Measurements from ENCODE around the gene MOGAT3. TPM values are rescaled to one million over a fixed set of nuclear protein-coding genes. Genes with fewer than 3 reads are reported as not detected.

The MOGAT3 gene
- total RNA-seq, 1 donor from 2014 or later: not detected

DNA sequence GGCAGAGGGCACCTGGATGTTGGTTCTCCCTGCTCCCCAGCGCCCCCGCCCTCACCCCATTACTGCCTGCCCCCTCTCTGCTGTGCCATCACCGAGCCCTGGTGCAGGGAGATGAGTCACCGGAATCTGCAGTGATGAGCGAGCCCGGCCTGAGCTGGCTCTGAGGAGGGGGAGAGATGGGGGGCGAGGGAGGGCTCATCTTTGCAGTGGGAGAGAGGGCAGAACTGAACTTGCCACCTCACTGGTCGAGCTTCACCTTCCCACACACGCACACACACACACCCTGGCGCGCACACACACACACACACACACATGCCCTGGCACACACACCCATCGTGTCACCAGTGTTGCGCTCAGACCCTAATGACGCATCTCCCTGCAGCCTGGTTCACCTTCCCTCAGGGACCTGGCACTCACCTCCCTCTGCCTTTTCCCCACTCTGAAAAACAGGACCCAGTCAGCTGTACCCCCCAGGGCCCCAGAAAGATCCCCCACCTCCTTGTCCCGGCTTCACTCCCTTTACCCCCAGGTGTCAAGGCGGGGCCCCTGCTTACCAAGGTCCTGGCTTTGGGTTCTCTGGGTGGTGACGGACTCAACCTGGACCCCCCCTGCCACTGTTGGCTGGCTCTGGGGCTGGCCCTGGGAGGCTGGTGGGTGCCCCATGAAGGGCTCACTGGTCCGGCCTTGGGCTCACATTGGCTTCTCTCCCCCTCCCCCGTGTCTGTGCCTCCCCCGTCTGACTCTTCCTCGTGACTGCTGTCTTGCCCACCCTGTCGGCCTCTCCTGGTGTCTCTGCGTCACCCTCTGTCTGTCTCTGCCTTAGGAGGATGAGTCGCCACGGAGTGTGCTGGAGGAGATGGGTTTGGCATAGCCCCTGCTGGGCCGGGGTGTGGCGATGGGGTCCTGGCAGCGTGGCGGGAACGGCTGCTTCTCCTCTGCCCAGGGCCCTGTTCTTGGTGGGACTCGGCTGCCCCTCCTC, 40.9 kb downstream of the MOGAT3 start:
- Mint-ChIP-seq H3K4me1 (peaks cover 26% of the 10 kb centered on the region), H3K4me3 (peak overlapping the region; percentile 20), H3K27ac (ENCODE audit: unreplicated experiment) (no peak overlapping the region), H3K36me3 (ENCODE audit: low read depth) (peaks cover 2% of the 10 kb centered on the region), H3K27me3 (ENCODE audit: low read depth) (peaks cover 20% of the 10 kb centered on the region), H3K9me3 (no peaks in the 10 kb centered on the region)
- DNase-seq (ENCODE audit: low read depth, low spot score): no peak
- TF ChIP-seq, protein P1, sequence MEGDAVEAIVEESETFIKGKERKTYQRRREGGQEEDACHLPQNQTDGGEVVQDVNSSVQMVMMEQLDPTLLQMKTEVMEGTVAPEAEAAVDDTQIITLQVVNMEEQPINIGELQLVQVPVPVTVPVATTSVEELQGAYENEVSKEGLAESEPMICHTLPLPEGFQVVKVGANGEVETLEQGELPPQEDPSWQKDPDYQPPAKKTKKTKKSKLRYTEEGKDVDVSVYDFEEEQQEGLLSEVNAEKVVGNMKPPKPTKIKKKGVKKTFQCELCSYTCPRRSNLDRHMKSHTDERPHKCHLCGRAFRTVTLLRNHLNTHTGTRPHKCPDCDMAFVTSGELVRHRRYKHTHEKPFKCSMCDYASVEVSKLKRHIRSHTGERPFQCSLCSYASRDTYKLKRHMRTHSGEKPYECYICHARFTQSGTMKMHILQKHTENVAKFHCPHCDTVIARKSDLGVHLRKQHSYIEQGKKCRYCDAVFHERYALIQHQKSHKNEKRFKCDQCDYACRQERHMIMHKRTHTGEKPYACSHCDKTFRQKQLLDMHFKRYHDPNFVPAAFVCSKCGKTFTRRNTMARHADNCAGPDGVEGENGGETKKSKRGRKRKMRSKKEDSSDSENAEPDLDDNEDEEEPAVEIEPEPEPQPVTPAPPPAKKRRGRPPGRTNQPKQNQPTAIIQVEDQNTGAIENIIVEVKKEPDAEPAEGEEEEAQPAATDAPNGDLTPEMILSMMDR (conservative IDR thresholded peaks at IDR 0.05): no peak

DNA sequence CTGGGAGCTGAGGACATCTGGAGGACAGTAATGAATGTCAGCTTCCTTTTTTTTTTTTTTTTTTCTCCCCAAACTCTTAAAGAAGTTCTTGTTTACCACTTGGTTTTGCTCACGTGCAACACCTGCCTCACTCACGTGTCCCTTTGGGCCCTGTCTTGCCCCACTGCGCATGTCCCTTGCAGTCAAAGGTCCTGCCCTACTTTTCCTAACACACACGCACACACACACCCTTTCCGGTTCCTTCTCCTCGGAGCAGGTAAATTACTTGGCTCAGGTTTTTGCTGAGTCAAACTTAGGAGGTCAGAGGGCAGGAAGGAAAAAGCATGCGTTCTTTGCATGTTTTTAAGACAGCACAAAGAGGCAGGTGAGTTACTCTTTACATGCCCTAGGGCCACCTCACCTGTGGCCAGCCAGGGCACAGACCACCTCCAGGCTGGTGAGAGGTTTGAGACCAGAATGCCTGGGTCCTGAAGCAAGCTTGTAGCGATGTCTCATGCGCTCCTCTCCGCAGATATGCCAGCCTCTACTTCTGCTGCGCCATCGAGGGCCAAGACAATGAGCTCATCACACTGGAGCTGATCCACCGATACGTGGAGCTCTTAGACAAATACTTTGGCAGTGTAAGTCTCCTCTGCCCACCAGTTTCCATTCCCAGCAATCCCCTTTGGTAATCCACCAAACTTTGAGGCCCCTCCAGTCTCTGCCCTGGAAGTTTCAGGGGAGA, 43.8 kb downstream of the MOGAT3 start:
- DNase-seq (ENCODE audit: low read depth, low spot score): no peak
- peaks cover 6% of the 10 kb centered on the region for H3K36me3 Mint-ChIP-seq (ENCODE audit: low read depth)
- peaks cover 9% of the 10 kb centered on the region for H3K27me3 Mint-ChIP-seq (ENCODE audit: low read depth)
- TF ChIP-seq, protein P1 (conservative IDR thresholded peaks at IDR 0.05): no peak
- peak overlapping the region; percentile 66 for H3K4me3 Mint-ChIP-seq
- peaks cover 22% of the 10 kb centered on the region for H3K4me1 Mint-ChIP-seq
- peaks cover 3% of the 10 kb centered on the region for H3K9me3 Mint-ChIP-seq
- H3K27ac Mint-ChIP-seq (ENCODE audit: unreplicated experiment): no peak overlapping the region

DNA sequence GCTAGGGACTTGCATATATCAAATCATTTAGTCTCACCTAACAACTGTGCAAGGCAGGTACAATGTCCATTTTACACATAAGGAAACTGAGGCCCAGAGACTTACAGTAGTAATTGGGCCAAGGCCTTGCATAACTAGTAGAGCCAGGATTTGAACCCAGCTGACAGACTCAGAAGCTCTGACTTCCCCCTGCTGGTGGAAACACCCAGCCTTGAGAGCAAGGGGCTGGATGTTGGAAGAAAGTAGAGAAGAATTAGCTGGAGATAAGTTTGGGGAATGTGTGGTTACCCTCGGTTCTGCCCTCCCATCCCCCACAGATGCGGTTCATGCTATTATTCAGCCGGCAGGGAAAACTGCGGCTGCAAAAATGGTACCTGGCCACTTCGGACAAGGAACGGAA, 44.6 kb downstream of the MOGAT3 start:
- DNase-seq (ENCODE audit: low read depth, low spot score): no peak
- Mint-ChIP-seq H3K27me3 (ENCODE audit: low read depth) (peaks cover 6% of the 10 kb centered on the region), H3K9me3 (peaks cover 3% of the 10 kb centered on the region), H3K4me1 (peaks cover 17% of the 10 kb centered on the region), H3K4me3 (peak overlapping the region; percentile 66), H3K27ac (ENCODE audit: unreplicated experiment) (no peak overlapping the region), H3K36me3 (ENCODE audit: low read depth) (peaks cover 6% of the 10 kb centered on the region)
- TF ChIP-seq, protein P1 (conservative IDR thresholded peaks at IDR 0.05): peak; percentile 25

DNA sequence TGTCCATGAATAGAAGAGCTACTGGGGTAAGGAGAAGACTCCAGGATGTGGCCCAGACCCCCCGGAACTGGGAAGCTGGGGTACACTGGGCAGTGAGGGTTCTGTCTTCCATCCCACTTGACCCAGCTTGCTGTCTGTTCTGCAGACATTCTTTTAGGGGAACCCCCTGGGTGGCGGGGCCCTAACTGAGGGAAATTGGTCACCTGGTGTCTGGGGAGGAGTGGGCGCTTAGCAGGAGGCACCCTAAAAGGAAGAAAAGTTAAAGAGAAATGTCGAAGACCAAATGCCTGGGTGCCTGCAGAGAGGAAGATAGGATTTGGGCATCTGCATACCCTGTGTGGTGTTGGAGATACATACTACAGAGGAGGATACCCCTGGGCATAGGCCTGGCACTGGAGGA, 45.5 kb downstream of the MOGAT3 start:
- TF ChIP-seq, protein P1 (conservative IDR thresholded peaks at IDR 0.05): no peak
- Mint-ChIP-seq H3K27me3 (ENCODE audit: low read depth) (peaks cover 4% of the 10 kb centered on the region), H3K27ac (ENCODE audit: unreplicated experiment) (no peak overlapping the region), H3K9me3 (peaks cover 3% of the 10 kb centered on the region), H3K4me1 (peaks cover 13% of the 10 kb centered on the region), H3K36me3 (ENCODE audit: low read depth) (peaks cover 6% of the 10 kb centered on the region), H3K4me3 (peak overlapping the region; percentile 72)
- no peak for DNase-seq (ENCODE audit: low read depth, low spot score)

DNA sequence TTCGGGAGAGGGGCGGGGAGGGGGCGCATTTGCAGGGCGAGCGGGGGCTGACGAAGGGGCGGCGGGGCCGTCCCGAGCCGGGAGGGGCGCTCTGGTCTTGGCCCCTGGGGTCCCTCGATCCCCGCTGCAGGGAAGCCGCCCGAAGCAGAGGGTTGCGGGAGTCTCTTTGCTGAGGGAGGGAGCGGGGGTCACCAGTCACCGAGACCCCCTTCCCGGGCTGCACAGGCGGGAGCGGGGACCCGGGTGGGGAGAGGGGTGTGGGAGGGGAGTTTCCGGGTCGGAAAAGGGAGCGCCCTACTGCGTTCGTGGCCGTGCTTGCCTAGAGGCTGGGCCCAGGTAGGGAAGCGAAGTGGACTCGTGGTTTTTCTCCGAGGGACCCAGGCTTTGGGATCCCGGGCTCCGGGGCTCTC, 46.1 kb downstream of the MOGAT3 start:
- Mint-ChIP-seq H3K27me3 (ENCODE audit: low read depth) (peaks cover 4% of the 10 kb centered on the region), H3K27ac (ENCODE audit: unreplicated experiment) (no peak overlapping the region), H3K36me3 (ENCODE audit: low read depth) (peaks cover 6% of the 10 kb centered on the region), H3K4me1 (peaks cover 13% of the 10 kb centered on the region), H3K9me3 (peaks cover 3% of the 10 kb centered on the region), H3K4me3 (peak overlapping the region; percentile 72)
- no peak for DNase-seq (ENCODE audit: low read depth, low spot score)
- TF ChIP-seq, protein P1 (conservative IDR thresholded peaks at IDR 0.05): no peak

All from neural crest cell (in vitro differentiated cells).